ENCODE results near the gene ANKDD1B. TPM values are rescaled to one million over a fixed set of nuclear protein-coding genes. Genes with fewer than 3 reads are reported as not detected.

The ANKDD1B gene
- 1.5 and 1.6 TPM in 2 replicates for total RNA-seq

DNA sequence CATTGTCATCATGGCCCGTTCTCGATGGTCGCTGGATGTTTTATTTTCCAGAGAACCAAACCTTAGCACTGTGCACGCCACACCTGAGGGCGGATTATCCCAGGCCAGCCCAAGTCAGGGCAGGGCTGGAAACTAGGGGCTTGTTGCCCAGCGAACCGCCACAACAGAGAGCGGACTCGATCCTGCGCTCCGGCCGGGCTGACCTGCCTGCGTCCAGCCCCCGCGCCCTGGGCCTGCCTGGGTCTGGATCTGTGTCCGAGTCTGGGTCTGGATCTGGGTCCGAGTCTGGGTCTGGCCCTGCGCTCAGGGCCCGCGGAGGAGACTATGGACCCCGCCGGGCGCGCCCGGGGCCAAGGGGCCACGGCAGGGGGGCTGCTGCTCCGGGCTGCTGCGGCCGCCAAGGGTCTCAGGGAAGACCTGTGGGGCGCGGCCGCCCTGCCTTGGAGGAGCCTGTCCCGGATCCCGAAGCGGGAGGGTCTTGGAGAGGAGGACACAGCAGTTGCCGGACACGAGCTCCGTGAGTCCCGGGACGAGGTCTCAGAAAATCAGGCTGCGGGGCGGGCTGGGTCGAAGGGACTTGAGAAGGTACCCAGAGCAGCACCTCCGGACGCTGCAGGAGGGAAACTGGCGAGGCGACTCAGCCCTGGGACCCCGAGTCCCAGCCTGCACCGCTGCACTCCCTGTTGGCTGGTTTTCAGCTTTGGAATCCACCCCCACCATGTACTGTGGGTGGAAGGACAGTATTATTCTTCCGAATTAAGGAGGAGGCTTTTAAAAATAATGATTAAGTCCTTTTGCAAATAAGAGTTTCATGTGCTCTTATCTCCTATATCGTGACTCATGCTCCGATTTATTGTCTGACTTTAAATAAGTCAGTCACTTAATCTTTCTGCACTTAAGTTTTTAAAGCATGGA is at the start of gene ANKDD1B:
ANKDD1B (plus strand) TSS at position 143 of the 915 bp plus-strand sequence; CDS start at position 325, 182 bp downstream.

DNA sequence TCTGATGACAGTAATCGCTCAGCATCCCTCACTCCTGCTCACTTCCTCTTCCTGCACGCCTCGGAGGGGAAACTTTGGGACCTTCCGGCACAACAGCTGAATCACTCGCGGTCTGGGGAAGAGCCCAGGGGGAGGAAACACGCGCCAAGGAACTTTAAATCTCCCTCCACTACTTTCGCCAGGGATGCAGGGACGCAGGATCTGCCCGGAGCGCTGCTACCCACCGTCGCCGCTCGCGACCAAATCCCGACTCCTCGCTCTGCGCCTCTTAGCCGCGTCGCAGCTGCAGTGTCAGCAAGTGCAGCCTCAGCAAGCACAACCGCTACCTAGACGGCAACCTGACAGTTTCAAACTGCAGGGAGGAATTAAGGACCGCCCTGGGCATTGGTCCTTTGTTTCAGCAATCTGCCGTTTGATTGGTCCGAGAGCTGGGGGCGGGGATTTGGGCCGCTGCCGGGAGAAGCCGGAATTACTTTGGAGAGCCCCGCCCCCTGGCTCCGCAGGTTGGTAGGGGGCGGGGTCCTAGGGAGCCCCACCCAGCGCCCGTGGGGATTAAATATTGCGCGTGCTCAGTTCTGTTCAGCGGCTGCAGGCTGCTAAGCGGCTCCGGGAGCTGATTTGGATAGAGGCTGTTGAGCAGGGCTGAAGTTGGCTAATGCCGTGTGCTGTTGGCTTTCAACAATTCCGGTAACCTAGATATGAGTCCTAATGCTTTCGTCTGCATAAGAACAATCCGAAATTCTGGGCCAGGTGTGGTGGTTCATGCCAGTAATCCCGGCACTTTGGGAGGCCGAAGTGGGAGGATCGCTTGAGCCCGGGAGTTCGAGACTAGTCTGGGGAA is 106.0 kb downstream of the ANKDD1B start, which contains the start of gene POC5:
POC5 (minus strand) TSS at position 356 of the 841 bp plus-strand sequence. CDS start 4,500 bp downstream, outside the sequence.

Other genes starting within 250 kb of the ANKDD1B start
- gene CERT1, start 99.8 kb upstream of the ANKDD1B start, total RNA-seq, result 34.1 and 37.0 TPM in 2 replicates
- gene POLK, start 99.6 kb upstream of the ANKDD1B start, total RNA-seq, result 43.9 and 63.1 TPM in 2 replicates
- 10.4 and 17.1 TPM in 2 replicates for gene POC5, start 106.0 kb downstream of the ANKDD1B start, total RNA-seq